B cell (primary cell): ENCODE results near the gene THAP11. TPM values are rescaled to one million over a fixed set of nuclear protein-coding genes. Genes with fewer than 3 reads are reported as not detected.

Experiments used
- ATAC-seq: fragments of 200-7000 bp; cut with Tn5 transposase; one replicate; pipeline ENCODE4 v1.10.0; 2021; ENCODE audit warnings: low read depth, mild to moderate bottlenecking, moderate number of reproducible peaks, moderate library complexity
- CTCF ChIA-PET: fragments of 350-600 bp; sonication (Branson Sonifier 250); formaldehyde crosslinking; loops from one replicate; lab custom pipeline; 2021; ENCODE audit warnings: antibody characterized with exemption, inconsistent platforms; lab: Charles Lee
- POLR2A ChIA-PET: fragments of 350-600 bp; sonication (Branson Sonifier 250); formaldehyde crosslinking; loops from one replicate; lab custom pipeline; 2021; ENCODE audit warnings: antibody characterized with exemption; lab: Charles Lee
- DNase-seq: peaks from one replicate; pipeline ENCODE4 v3.0.0; 2013
- H2AFZ ChIP-seq: 2 replicates; pipeline ENCODE4 v1.6.1; 2012; ENCODE audit warnings: mild to moderate bottlenecking, low read depth, low read length; ENCODE audit not compliant: insufficient read depth, poor library complexity, severe bottlenecking
- H3K27ac ChIP-seq, 2 donors: 1 replicate in 1 of 2; 2 replicates in 1 of 2; pipeline ENCODE4 v1.5.1; 2012 to 2013; ENCODE audit warnings: low read length in 2 of 2, mild to moderate bottlenecking in 2 of 2, moderate library complexity in 1 of 2
- H3K27me3 ChIP-seq, 4 experiments: fragments of 200-600 bp in 1 of 4; sonication (generic) in 1 of 4; replicated peaks in 1 of 4; 1 replicate in 2 of 4; 2 replicates in 2 of 4; pipeline versions ENCODE4 v1.6.1 to v1.7.0; 2013 to 2016; ENCODE audit warnings: low read length in 3 of 4, mild to moderate bottlenecking in 2 of 4, mixed read lengths in 1 of 4, moderate library complexity in 1 of 4; ENCODE audit not compliant: insufficient read depth in 4 of 4, control insufficient read depth in 3 of 4; ENCODE audit errors: control extremely low read depth in 1 of 4
- H3K36me3 ChIP-seq, 2 experiments: replicated peaks in 1 of 2; 1 replicate in 1 of 2; 2 replicates in 1 of 2; pipeline versions ENCODE4 v1.6.1 to v1.7.1; 2013; ENCODE audit warnings: low read length in 1 of 2; ENCODE audit not compliant: insufficient read depth in 2 of 2, control insufficient read depth in 1 of 2; ENCODE audit errors: control extremely low read depth in 1 of 2, extremely low read depth in 1 of 2
- H3K4me1 ChIP-seq, 2 donors: fragments of 200-600 bp in 1 of 2; sonication (generic) in 1 of 2; 1 replicate in 1 of 2; 2 replicates in 1 of 2; pipeline versions ENCODE4 v1.5.1 to v1.6.1; 2013 to 2017; ENCODE audit warnings: low read length in 2 of 2; ENCODE audit not compliant: control insufficient read depth in 2 of 2, insufficient read depth in 2 of 2
- H3K4me2 ChIP-seq: replicated peaks from 2 replicates; pipeline ENCODE3; 2012; ENCODE audit warnings: mild to moderate bottlenecking, low read depth, low read length; ENCODE audit not compliant: poor library complexity, severe bottlenecking
- H3K4me3 ChIP-seq, 5 experiments: fragments of 200-600 bp in 1 of 5; sonication (generic) in 1 of 5; 1 replicate in 3 of 5; 2 replicates in 2 of 5; pipeline versions ENCODE4 v1.5.1 to v1.7.0; 2011 to 2016; ENCODE audit warnings: low read length in 4 of 5, mild to moderate bottlenecking in 4 of 5, low read depth in 2 of 5, control low read depth in 1 of 5, moderate library complexity in 1 of 5; ENCODE audit not compliant: insufficient read depth in 1 of 5; ENCODE audit errors: control extremely low read depth in 1 of 5, extremely low read depth in 1 of 5
- H3K79me2 ChIP-seq: fragments of 200-600 bp; sonication (generic); one replicate; pipeline ENCODE4 v1.6.0; 2016; ENCODE audit warnings: low read length; ENCODE audit not compliant: control insufficient read depth, insufficient read depth
- H3K9ac ChIP-seq: fragments of 200-600 bp; sonication (generic); 2 replicates; pipeline ENCODE4 v1.6.1; 2017; ENCODE audit warnings: mild to moderate bottlenecking, low read length, moderate library complexity
- H3K9me3 ChIP-seq, 3 donors: one replicate each; pipeline versions ENCODE4 v1.6.1 to v1.7.1; 2013; ENCODE audit warnings: low read length in 2 of 3; ENCODE audit not compliant: control insufficient read depth in 2 of 3, insufficient read depth in 1 of 3; ENCODE audit errors: control extremely low read depth in 1 of 3
- H4K20me1 ChIP-seq: 2 replicates; pipeline ENCODE4 v1.6.0; 2012; ENCODE audit warnings: mild to moderate bottlenecking, low read length; ENCODE audit not compliant: insufficient read depth, control insufficient read depth, poor library complexity, severe bottlenecking
- H3K27ac Mint-ChIP-seq: one replicate; pipeline ENCODE4 v1.8.0; 2021; ENCODE audit warnings: mixed read lengths
- H3K27me3 Mint-ChIP-seq: one replicate; pipeline ENCODE4 v1.8.0; 2021; ENCODE audit warnings: mixed read lengths
- H3K4me1 Mint-ChIP-seq: one replicate; pipeline ENCODE4 v1.8.0; 2021; ENCODE audit warnings: mixed read lengths
- H3K4me3 Mint-ChIP-seq: one replicate; pipeline ENCODE4 v1.8.0; 2021; ENCODE audit warnings: mixed read lengths
- H3K9me3 Mint-ChIP-seq: one replicate; pipeline ENCODE4 v1.8.0; 2022; ENCODE audit warnings: mixed read lengths; ENCODE audit not compliant: insufficient read depth
- EZH2 ChIP-seq: IDR thresholded peaks from 2 replicates; pipeline ENCODE4 v1.6.1; 2012; ENCODE audit warnings: borderline replicate concordance, low read depth, mild to moderate bottlenecking, moderate library complexity, low read length; ENCODE audit not compliant: insufficient read depth, poor library complexity, severe bottlenecking
- WGBS: methylation state at CpG from one replicate; pipeline ENCODE4 v1.1.5; 2013; ENCODE audit warnings: missing lambda C conversion rate; ENCODE audit not compliant: insufficient coverage; 5-methylcytosine and 5-hydroxymethylcytosine counted together
- intact Hi-C: fragments of 100-400 bp; cut with micrococcal nuclease; formaldehyde crosslinking; loops from one replicate; pipeline ENCODE4 v1.10.0; 2022
- polyA plus RNA-seq: library from polyadenylated mRNA; depleted of rRNA; stranded (reverse); fragments of >200 nt; gene quantifications from 2 replicates; pipeline ENCODE4 v1.2.3, GENCODE V29; 2012
- total RNA-seq, 2 donors: library from RNA; stranded (reverse); fragments of 120-200 nt in 1 of 2; gene quantifications; 1 replicate in 1 of 2; 2 replicates in 1 of 2; pipeline versions ENCODE4 v1.2.3 to v1.2.4, GENCODE V29; 2013 to 2022
- TF ChIP-seq, protein P1 (sequence below): fragments of 200-600 bp; IDR thresholded peaks from one replicate; pipeline ENCODE4 v1.8.0; 2022; ENCODE audit warnings: antibody characterized with exemption, mild to moderate bottlenecking

Gene THAP11
- total and polyA plus RNA-seq, 2 donors (not counting 1 experiment from before 2014, with no cell fraction given), result 24.4 to 42.7 TPM

DNA sequence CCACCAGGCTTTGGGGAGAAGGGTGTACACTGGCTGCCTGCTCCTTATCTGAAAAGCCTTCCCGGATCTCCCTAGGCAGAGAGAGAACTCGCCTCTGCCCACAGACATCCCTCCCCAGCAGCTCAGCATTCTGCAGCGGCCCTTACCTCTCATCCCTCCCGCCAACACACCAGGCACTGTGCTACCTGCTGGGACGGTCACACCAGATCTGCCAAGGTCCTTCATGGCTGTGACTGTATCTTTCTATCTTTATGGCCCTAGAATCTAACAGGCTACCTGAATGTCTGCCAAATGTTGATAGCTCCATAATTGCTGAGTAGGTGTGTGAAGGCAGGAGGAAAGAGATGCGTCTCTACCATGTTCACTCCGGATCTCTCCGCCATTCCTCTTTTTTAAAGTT lies 27.6 kb upstream of the THAP11 start:
- Mint-ChIP-seq H3K27ac (no peak overlapping the region), H3K4me3 (no peak overlapping the region), H3K4me1 (peaks cover 6% of the 10 kb centered on the region), H3K27me3 (no peaks in the 10 kb centered on the region), H3K9me3 (no peaks in the 10 kb centered on the region)
- Histone ChIP-seq H3K9ac (no peak overlapping the region), H3K4me1 (peaks cover 0 to 7% of the 10 kb centered on the region in 2 donors), H3K27ac (no peak overlapping the region), H3K79me2 (no peaks in the 10 kb centered on the region), H2AFZ (no peak overlapping the region), H3K27me3 (no peaks in the 10 kb centered on the region), H3K4me2 (no peak overlapping the region), H4K20me1 (no peaks in the 10 kb centered on the region), H3K9me3 (no peaks in the 10 kb centered on the region), H3K36me3 (no peaks in the 10 kb centered on the region), H3K4me3 (no peak overlapping the region)
- intact Hi-C loops, result no loop called here
- ChIA-PET CTCF (interaction anchor here (0.7 to 3.4 kb wide), 14 partner anchors 7 to 414 kb away, joined by 3 to 48 read pairs (median 10); partner anchors contain the start of genes RANBP10 and TSNAXIP1), POLR2A (interaction anchor here (1.0 kb wide), 1 partner anchor 267 kb away, joined by 8 read pairs; no protein-coding TSS in a partner anchor)
- 100% methylated on average over 2 of the region's 8 CpGs for WGBS
- TF ChIP-seq EZH2, result no peak
- TF ChIP-seq, protein P1, sequence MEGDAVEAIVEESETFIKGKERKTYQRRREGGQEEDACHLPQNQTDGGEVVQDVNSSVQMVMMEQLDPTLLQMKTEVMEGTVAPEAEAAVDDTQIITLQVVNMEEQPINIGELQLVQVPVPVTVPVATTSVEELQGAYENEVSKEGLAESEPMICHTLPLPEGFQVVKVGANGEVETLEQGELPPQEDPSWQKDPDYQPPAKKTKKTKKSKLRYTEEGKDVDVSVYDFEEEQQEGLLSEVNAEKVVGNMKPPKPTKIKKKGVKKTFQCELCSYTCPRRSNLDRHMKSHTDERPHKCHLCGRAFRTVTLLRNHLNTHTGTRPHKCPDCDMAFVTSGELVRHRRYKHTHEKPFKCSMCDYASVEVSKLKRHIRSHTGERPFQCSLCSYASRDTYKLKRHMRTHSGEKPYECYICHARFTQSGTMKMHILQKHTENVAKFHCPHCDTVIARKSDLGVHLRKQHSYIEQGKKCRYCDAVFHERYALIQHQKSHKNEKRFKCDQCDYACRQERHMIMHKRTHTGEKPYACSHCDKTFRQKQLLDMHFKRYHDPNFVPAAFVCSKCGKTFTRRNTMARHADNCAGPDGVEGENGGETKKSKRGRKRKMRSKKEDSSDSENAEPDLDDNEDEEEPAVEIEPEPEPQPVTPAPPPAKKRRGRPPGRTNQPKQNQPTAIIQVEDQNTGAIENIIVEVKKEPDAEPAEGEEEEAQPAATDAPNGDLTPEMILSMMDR, result no peak
- no peak for DNase-seq
- ATAC-seq, result no peak

DNA sequence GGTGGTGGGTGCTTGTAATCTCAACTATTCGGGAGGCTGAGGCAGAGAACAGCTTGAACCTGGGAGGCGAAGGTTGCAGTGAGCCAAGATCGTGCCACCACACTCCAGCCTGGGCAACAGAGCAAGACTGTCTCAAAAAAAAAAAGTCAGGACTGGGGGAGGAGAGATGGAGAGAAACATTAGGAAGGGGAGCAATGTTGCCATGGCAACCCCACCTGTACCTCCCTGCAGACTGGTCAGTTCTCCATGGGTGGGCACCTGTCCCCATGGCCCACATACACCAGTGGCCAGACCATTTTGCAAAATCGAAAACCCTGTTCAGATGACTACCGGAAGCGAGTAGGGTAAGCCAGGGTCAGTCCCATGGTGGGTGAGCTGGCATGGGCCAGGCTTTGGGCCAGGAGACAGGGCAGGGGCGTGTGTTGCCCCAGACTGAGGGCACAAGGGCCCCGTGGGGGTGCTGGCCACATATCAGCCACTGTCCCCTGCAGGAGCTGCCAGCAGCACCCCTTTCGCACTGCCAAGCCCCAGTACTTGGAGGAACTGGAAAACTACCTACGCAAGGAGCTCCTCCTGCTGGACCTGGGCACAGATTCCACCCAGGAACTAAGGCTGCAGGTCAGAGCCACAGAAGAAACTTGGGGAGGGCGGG lies 21.4 kb upstream of the THAP11 start:
- no peak overlapping the region for H3K27ac ChIP-seq
- Mint-ChIP-seq H3K27ac (no peak overlapping the region), H3K4me3 (no peak overlapping the region), H3K27me3 (no peaks in the 10 kb centered on the region), H3K9me3 (no peaks in the 10 kb centered on the region), H3K4me1 (peaks cover 6% of the 10 kb centered on the region)
- intact Hi-C loops, result no loop called here
- no peaks in the 10 kb centered on the region for H3K27me3 ChIP-seq
- no peak overlapping the region for H3K4me3 ChIP-seq
- no peaks in the 10 kb centered on the region for H4K20me1 ChIP-seq
- H3K4me2 ChIP-seq, result no peak overlapping the region
- no peak overlapping the region for H3K9ac ChIP-seq
- H3K9me3 ChIP-seq, result no peaks in the 10 kb centered on the region
- POLR2A ChIA-PET, result no interaction called here
- DNase-seq, result no peak
- CTCF ChIA-PET, result interaction anchor here (0.6 kb wide), 1 partner anchor 13 kb away, joined by 3 read pairs; no protein-coding TSS in a partner anchor
- H3K4me1 ChIP-seq, result peaks cover 0 to 7% of the 10 kb centered on the region in 2 donors
- no peak for ATAC-seq
- no peaks in the 10 kb centered on the region for H3K36me3 ChIP-seq
- no peak overlapping the region for H2AFZ ChIP-seq
- H3K79me2 ChIP-seq, result no peaks in the 10 kb centered on the region
- no peak for TF ChIP-seq EZH2
- TF ChIP-seq, protein P1, result no peak
- 94% methylated on average over 11 of the region's 11 CpGs for WGBS
